HepG2 (cell line): ENCODE results near the gene ZIM2. TPM values are rescaled to one million over a fixed set of nuclear protein-coding genes. Genes with fewer than 3 reads are reported as not detected.

Source experiments
- CC2D1A ChIP-seq: sonication (generic); formaldehyde crosslinking; IDR thresholded peaks from 2 replicates; pipeline ENCODE4 v1.8.1; 2023; ENCODE audit warnings: mild to moderate bottlenecking, missing genetic modification reagents
- HCFC1 ChIP-seq: fragments of 150-350 bp; IDR thresholded peaks from 2 replicates; pipeline ENCODE4 v1.6.1; 2014; ENCODE audit warnings: low read depth, low read length
- HNRNPK ChIP-seq: fragments of 200-400 bp; formaldehyde crosslinking; IDR thresholded peaks from 2 replicates; pipeline ENCODE4 v1.6.1; 2018; ENCODE audit warnings: low read length, low read depth, moderate library complexity, mild to moderate bottlenecking; ENCODE audit not compliant: poor library complexity, severe bottlenecking
- MAZ ChIP-seq, 2 experiments: sonication (generic) in 1 of 2; formaldehyde crosslinking in 1 of 2; IDR thresholded peaks; 2 replicates each; pipeline versions ENCODE4 v1.5.0 to v1.6.1; 2012 to 2020; ENCODE audit warnings: low read depth in 2 of 2, mild to moderate bottlenecking in 2 of 2, borderline replicate concordance in 1 of 2, improper control_type of control experiment in 1 of 2, low read length in 1 of 2, missing genetic modification reagents in 1 of 2, moderate library complexity in 1 of 2
- NFAT5 ChIP-seq: sonication (generic); formaldehyde crosslinking; IDR thresholded peaks from 2 replicates; pipeline ENCODE4 v1.4.0; 2020; ENCODE audit warnings: missing genetic modification reagents
- NR3C1 ChIP-seq: sonication (generic); formaldehyde crosslinking; IDR thresholded peaks from 2 replicates; pipeline ENCODE4 v1.4.0; 2020; ENCODE audit warnings: missing genetic modification reagents
- PAF1 ChIP-seq: IDR thresholded peaks from 2 replicates; pipeline ENCODE4 v1.6.1; 2016; ENCODE audit warnings: missing genetic modification reagents, missing compliant biosample characterization
- PRDM10 ChIP-seq: sonication (generic); formaldehyde crosslinking; IDR thresholded peaks from 2 replicates; pipeline ENCODE4 v1.4.0; 2020; ENCODE audit warnings: low read depth, missing genetic modification reagents
- ZBTB33 ChIP-seq: sonication (generic); formaldehyde crosslinking; IDR thresholded peaks from 2 replicates; pipeline ENCODE4 v1.4.0; 2020; ENCODE audit warnings: missing genetic modification reagents
- ZNF256 ChIP-seq: sonication (generic); formaldehyde crosslinking; conservative IDR thresholded peaks from 2 replicates; pipeline ENCODE4 v1.4.0; 2020; ENCODE audit warnings: missing genetic modification reagents
- ZNF274 ChIP-seq: sonication (generic); formaldehyde crosslinking; IDR thresholded peaks from 2 replicates; pipeline ENCODE4 v1.5.1; 2020; ENCODE audit warnings: mild to moderate bottlenecking, missing genetic modification reagents
- ZNF484 ChIP-seq: sonication (generic); formaldehyde crosslinking; IDR thresholded peaks from 2 replicates; pipeline ENCODE4 v1.5.1; 2020; ENCODE audit warnings: mild to moderate bottlenecking, low read depth, missing genetic modification reagents, borderline replicate concordance
- ZNF704 ChIP-seq: sonication (generic); formaldehyde crosslinking; IDR thresholded peaks from 2 replicates; pipeline ENCODE4 v1.8.1; 2023; ENCODE audit warnings: mild to moderate bottlenecking, inconsistent platforms, moderate library complexity, missing genetic modification reagents, borderline replicate concordance
- ZNF816 ChIP-seq: sonication (generic); formaldehyde crosslinking; IDR thresholded peaks from 2 replicates; pipeline ENCODE4 v1.8.0; 2022; ENCODE audit warnings: missing genetic modification reagents, mild to moderate bottlenecking, borderline replicate concordance
- ZSCAN29 ChIP-seq: sonication (generic); formaldehyde crosslinking; conservative IDR thresholded peaks from 2 replicates; pipeline ENCODE4 v1.4.0; 2020; ENCODE audit warnings: mild to moderate bottlenecking, missing genetic modification reagents
- polyA plus RNA-seq, 8 experiments: library from polyadenylated mRNA; depleted of rRNA in 3 of 8; stranded (reverse) in 7 of 8; unstranded in 1 of 8; fragments of >200 nt; fragmentation: Illumina TruSeq in 4 of 8; extraction: Trizol in 4 of 8; gene quantifications; 2 replicates each; pipeline versions ENCODE4 v1.2.1 to v1.2.3, GENCODE V29; 2011 to 2016; ENCODE audit warnings: low read depth in 4 of 8, missing spikeins in 1 of 8, mixed read lengths in 1 of 8; ENCODE audit not compliant: insufficient read depth in 1 of 8
- total RNA-seq, 5 experiments: library from RNA; depleted of rRNA; stranded (reverse); fragments of >200 nt; fragmentation: Illumina TruSeq; extraction: Trizol; gene quantifications; 2 replicates each; pipeline ENCODE4 v1.2.3, GENCODE V29; 2016; ENCODE audit warnings: low read depth in 1 of 5

The ZIM2 gene
- total and polyA plus RNA-seq, 2 of the 13 experiments (the other 11 are each of a cell fraction or from before 2014, with no cell fraction given) = 7.2 to 10.3 TPM

GRCh38 chr19:56834564-56835375, 5.8 kb downstream of the ZIM2 start (continued):
- TF ChIP-seq CC2D1A (CRISPR knock-in tag) (no peak), ZSCAN29 (CRISPR knock-in tag) (no peak), PRDM10 (CRISPR knock-in tag) (no peak), ZNF274 (CRISPR knock-in tag) (no peak), MAZ (IDR thresholded peaks at IDR 0.05; ENCODE audit: borderline replicate concordance, low read depth, low read length) (no peak), MAZ (CRISPR knock-in tag; IDR thresholded peaks at IDR 0.05; ENCODE audit: low read depth) (no peak), ZBTB33 (no peak), HNRNPK (no peak), ZNF484 (CRISPR knock-in tag) (no peak), ZNF816 (CRISPR knock-in tag) (no peak), NFAT5 (no peak), HCFC1 (no peak), ZNF256 (CRISPR knock-in tag) (no peak), NR3C1 (no peak), ZNF704 (CRISPR knock-in tag) (no peak), PAF1 (CRISPR knock-in tag) (0 out of 2 replicates have a peak, but pooled peaks have one; percentile 27)
